Cardiac muscle cell (in vitro differentiated cells and primary cell): Measurements from ENCODE around the gene OVCH1. TPM values are rescaled to one million over a fixed set of nuclear protein-coding genes. Genes with fewer than 3 reads are reported as not detected.

Experiments
- DNase-seq, 2 donors: peaks; one replicate each; pipeline versions ENCODE4 v3.0.0 to v3.0.0-alpha.2; 2010 to 2017; ENCODE audit warnings: low read depth in 1 of 2, low spot score in 1 of 2
- H3K27ac ChIP-seq: fragments of 200-600 bp; sonication (generic); 2 replicates; pipeline ENCODE4 v1.5.1; 2016
- H3K27me3 ChIP-seq: fragments of 200-600 bp; sonication (generic); 2 replicates; pipeline ENCODE4 v1.6.0; 2016; ENCODE audit warnings: control low read depth
- H3K36me3 ChIP-seq: fragments of 200-600 bp; sonication (generic); 2 replicates; pipeline ENCODE4 v1.5.1; 2016; ENCODE audit warnings: control low read depth
- H3K4me1 ChIP-seq: fragments of 200-600 bp; sonication (generic); 2 replicates; pipeline ENCODE4 v1.8.1; 2017; ENCODE audit warnings: low read depth, mild to moderate bottlenecking, mixed run types
- H3K4me3 ChIP-seq: fragments of 200-600 bp; sonication (generic); 2 replicates; pipeline ENCODE4 v1.5.1; 2016; ENCODE audit warnings: mild to moderate bottlenecking
- H3K9me3 ChIP-seq: fragments of 200-600 bp; sonication (generic); 2 replicates; pipeline ENCODE4 v1.5.1; 2017; ENCODE audit warnings: low read depth, mild to moderate bottlenecking, control low read depth
- CTCF ChIP-seq: IDR thresholded peaks from 2 replicates; pipeline ENCODE4 v1.5.1; 2012; ENCODE audit warnings: low read depth, mild to moderate bottlenecking, low read length
- polyA plus RNA-seq: library from polyadenylated mRNA; unstranded; fragments of >200 nt; fragmentation: Nextera tagmentation; extraction: Ambion mirVana; gene quantifications from 2 replicates; pipeline ENCODE4 v1.2.1, GENCODE V29; 2016
- total RNA-seq: library from RNA; depleted of rRNA; stranded (reverse); fragments of >200 nt; gene quantifications from 2 replicates; pipeline ENCODE4 v1.2.3, GENCODE V29; 2016

The OVCH1 gene
- total and polyA plus RNA-seq, 2 experiments from 2014 or later, result not detected

- Histone ChIP-seq H3K27ac (no peak overlapping the region), H3K27me3 (no peaks in the 10 kb centered on the region), H3K4me3 (no peak overlapping the region), H3K9me3 (no peaks in the 10 kb centered on the region), H3K36me3 (no peaks in the 10 kb centered on the region), H3K4me1 (no peaks in the 10 kb centered on the region)
- DNase-seq, result no peak
- TF ChIP-seq CTCF, result no peak
Observed at GRCh38 chr12:29530436-29530835, 33.0 kb upstream of the OVCH1 start.

- no peak for TF ChIP-seq CTCF
- Histone ChIP-seq H3K4me1 (no peaks in the 10 kb centered on the region), H3K36me3 (no peaks in the 10 kb centered on the region), H3K4me3 (no peak overlapping the region), H3K27me3 (no peaks in the 10 kb centered on the region), H3K27ac (no peak overlapping the region), H3K9me3 (no peaks in the 10 kb centered on the region)
- no peak for DNase-seq
Observed at GRCh38 chr12:29528161-29528560, 30.7 kb upstream of the OVCH1 start.

GRCh38 chr12:29521951-29522350, 24.5 kb upstream of the OVCH1 start:
- TF ChIP-seq CTCF, result no peak
- no peak overlapping the region for H3K4me3 ChIP-seq
- H3K9me3 ChIP-seq, result no peaks in the 10 kb centered on the region
- peak in 1 of 2 donors; percentile 69 for DNase-seq
- H3K4me1 ChIP-seq, result no peaks in the 10 kb centered on the region
- no peak overlapping the region for H3K27ac ChIP-seq
- H3K36me3 ChIP-seq, result no peaks in the 10 kb centered on the region
- no peaks in the 10 kb centered on the region for H3K27me3 ChIP-seq

GRCh38 chr12:29519585-29520182, 22.2 kb upstream of the OVCH1 start:
- no peak overlapping the region for H3K4me3 ChIP-seq
- no peak overlapping the region for H3K27ac ChIP-seq
- H3K27me3 ChIP-seq, result no peaks in the 10 kb centered on the region
- no peaks in the 10 kb centered on the region for H3K36me3 ChIP-seq
- H3K9me3 ChIP-seq, result no peaks in the 10 kb centered on the region
- DNase-seq, result peak; percentile 29 to 79
- no peaks in the 10 kb centered on the region for H3K4me1 ChIP-seq
- TF ChIP-seq CTCF, result peak; percentile 47

GRCh38 chr12:29518407-29518806, 20.9 kb upstream of the OVCH1 start:
- Histone ChIP-seq H3K27me3 (no peaks in the 10 kb centered on the region), H3K4me3 (no peak overlapping the region), H3K27ac (no peak overlapping the region), H3K4me1 (no peaks in the 10 kb centered on the region), H3K9me3 (no peaks in the 10 kb centered on the region), H3K36me3 (no peaks in the 10 kb centered on the region)
- DNase-seq, result no peak
- TF ChIP-seq CTCF, result no peak
